ENCODE results near the gene MED27. TPM values are rescaled to one million over a fixed set of nuclear protein-coding genes. Genes with fewer than 3 reads are reported as not detected.

The MED27 gene
- total RNA-seq, 4 donors from 2014 or later, result 12.9 to 21.8 (median 20.0) TPM

DNA sequence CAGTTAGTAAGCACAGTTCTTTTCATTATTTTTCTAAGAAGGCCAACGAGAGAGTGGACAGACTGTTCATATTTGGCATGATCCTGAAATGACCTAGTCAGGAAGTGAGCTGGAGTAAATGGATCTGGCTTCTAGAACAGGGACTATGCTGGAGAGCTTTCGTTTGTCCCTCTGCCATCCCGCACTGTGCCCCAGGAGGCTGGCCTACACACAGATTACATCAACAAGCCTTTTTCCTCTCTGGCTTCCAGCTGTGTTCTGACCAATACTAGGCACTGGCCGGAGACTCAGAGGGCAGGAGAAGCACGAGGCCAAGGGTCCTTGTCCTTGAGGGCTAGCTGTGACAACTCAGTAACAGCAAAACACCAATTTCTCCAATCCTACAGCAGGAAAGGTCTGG, 127.8 kb downstream of the MED27 start:
- Histone ChIP-seq H3K27me3 (no peaks in the 10 kb centered on the region), H3K4me3 (no peak overlapping the region), H3K4me1 (peaks cover 8 to 14% (median 13%) of the 10 kb centered on the region in 4 donors), H3K27ac (replicated peaks in 1 of 4) (peak overlapping the region in 2 of 4 donors; percentile 2 to 38), H3K9me3 (no peaks in the 10 kb centered on the region), H3K36me3 (no peaks in the 10 kb centered on the region)
- WGBS, result 53% methylated on average over 5 of the region's 5 CpGs
- no peak for TF ChIP-seq POLR2AphosphoS5 (IDR thresholded peaks at IDR 0.05)
- TF ChIP-seq, protein P1, sequence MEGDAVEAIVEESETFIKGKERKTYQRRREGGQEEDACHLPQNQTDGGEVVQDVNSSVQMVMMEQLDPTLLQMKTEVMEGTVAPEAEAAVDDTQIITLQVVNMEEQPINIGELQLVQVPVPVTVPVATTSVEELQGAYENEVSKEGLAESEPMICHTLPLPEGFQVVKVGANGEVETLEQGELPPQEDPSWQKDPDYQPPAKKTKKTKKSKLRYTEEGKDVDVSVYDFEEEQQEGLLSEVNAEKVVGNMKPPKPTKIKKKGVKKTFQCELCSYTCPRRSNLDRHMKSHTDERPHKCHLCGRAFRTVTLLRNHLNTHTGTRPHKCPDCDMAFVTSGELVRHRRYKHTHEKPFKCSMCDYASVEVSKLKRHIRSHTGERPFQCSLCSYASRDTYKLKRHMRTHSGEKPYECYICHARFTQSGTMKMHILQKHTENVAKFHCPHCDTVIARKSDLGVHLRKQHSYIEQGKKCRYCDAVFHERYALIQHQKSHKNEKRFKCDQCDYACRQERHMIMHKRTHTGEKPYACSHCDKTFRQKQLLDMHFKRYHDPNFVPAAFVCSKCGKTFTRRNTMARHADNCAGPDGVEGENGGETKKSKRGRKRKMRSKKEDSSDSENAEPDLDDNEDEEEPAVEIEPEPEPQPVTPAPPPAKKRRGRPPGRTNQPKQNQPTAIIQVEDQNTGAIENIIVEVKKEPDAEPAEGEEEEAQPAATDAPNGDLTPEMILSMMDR (IDR thresholded peaks at IDR 0.05), result no peak
- DNase-seq (ENCODE audit: extremely low spot score), result no peak
- intact Hi-C loops (cut with DNase I), result no loop called here

DNA sequence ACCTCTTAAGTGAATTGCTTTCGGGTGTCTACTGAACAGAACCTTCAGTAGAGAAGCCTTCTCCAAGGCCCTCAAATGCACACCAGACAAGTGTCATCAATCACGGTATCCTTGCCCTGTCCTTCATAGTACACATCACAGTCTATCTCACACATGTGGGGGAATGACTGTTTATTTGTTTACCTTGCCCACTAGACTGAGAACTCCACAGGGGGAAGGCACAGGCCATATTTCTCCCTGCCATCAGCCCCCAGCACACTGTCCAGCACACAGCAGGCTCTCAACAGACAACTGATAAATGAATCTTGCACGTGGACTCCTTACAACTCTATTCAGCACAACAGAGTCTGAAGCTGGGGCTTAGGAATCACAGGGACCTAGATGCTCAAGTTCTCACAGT, 128.5 kb downstream of the MED27 start:
- Histone ChIP-seq H3K4me1 (peaks cover 8 to 14% (median 13%) of the 10 kb centered on the region in 4 donors), H3K27ac (replicated peaks in 1 of 4) (no peak overlapping the region), H3K9me3 (no peaks in the 10 kb centered on the region), H3K4me3 (no peak overlapping the region), H3K27me3 (no peaks in the 10 kb centered on the region), H3K36me3 (no peaks in the 10 kb centered on the region)
- WGBS, result 96% methylated on average over 3 of the region's 3 CpGs
- intact Hi-C loops (cut with DNase I), result no loop called here
- no peak for DNase-seq (ENCODE audit: extremely low spot score)
- TF ChIP-seq EP300 (IDR thresholded peaks at IDR 0.05) (no peak), POLR2A (IDR thresholded peaks at IDR 0.05; ENCODE audit: low read depth) (no peak), POLR2AphosphoS5 (IDR thresholded peaks at IDR 0.05) (no peak)
- TF ChIP-seq, protein P1 (IDR thresholded peaks at IDR 0.05), result no peak

DNA sequence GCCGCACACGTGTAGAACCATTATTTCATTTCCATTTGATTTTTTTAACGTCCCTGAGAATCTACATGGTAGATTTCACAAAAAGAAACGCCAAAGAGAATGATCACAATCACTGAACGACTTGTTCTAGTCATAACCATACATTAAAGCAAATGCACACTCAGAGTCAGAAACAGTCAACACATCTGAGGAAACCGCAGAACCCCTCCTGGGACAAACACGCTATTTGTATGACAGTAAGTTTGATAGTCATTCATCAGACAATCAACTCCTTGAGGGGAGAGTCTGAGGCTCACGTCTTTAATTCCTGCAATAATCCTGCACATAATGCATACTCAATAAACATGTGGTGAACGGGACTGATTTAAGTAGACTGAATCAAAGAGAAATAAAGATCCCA, 129.2 kb downstream of the MED27 start:
- WGBS, result 90% methylated on average over 9 of the region's 9 CpGs
- Histone ChIP-seq H3K4me3 (no peak overlapping the region), H3K27ac (replicated peaks in 1 of 4) (no peak overlapping the region), H3K9me3 (no peaks in the 10 kb centered on the region), H3K27me3 (no peaks in the 10 kb centered on the region), H3K36me3 (no peaks in the 10 kb centered on the region), H3K4me1 (peaks cover 8 to 14% (median 13%) of the 10 kb centered on the region in 4 donors)
- intact Hi-C loops (cut with DNase I), result no loop called here
- TF ChIP-seq, protein P1 (IDR thresholded peaks at IDR 0.05), result no peak
- TF ChIP-seq POLR2A (IDR thresholded peaks at IDR 0.05; ENCODE audit: low read depth), result no peak
- no peak for TF ChIP-seq EP300 (IDR thresholded peaks at IDR 0.05)
- TF ChIP-seq POLR2AphosphoS5 (IDR thresholded peaks at IDR 0.05), result no peak
- DNase-seq (ENCODE audit: extremely low spot score), result no peak

DNA sequence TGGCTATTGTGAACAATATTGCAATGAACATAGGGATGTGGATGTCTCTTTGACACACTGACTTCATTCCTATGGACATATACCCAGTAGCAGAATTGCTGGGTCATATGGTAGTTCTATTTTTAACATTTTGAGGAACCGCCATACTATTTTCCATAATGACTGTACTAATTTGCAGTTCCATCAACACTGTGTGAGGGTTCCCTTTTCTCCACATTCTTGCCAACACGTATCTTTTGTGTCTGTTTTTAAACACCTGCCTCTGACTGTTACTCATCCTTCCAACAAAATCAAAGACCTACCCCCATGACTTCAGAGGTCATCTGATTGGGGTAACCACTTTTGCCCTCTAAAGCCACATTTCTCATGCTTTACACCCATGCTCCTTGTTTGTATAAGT, 133.5 kb downstream of the MED27 start:
- H3K27ac ChIP-seq (replicated peaks in 1 of 4), result no peak overlapping the region
- no peaks in the 10 kb centered on the region for H3K27me3 ChIP-seq
- no peaks in the 10 kb centered on the region for H3K9me3 ChIP-seq
- WGBS, result 85% methylated on average over 2 of the region's 2 CpGs
- TF ChIP-seq POLR2AphosphoS5 (IDR thresholded peaks at IDR 0.05) (no peak), EP300 (IDR thresholded peaks at IDR 0.05) (no peak), POLR2A (IDR thresholded peaks at IDR 0.05; ENCODE audit: low read depth) (no peak)
- TF ChIP-seq, protein P1 (IDR thresholded peaks at IDR 0.05), result no peak
- DNase-seq (ENCODE audit: extremely low spot score), result no peak
- H3K4me3 ChIP-seq, result no peak overlapping the region
- intact Hi-C loops (cut with DNase I), result no loop called here
- H3K36me3 ChIP-seq, result no peaks in the 10 kb centered on the region
- H3K4me1 ChIP-seq, result peaks cover 0 to 2% (median under 1%) of the 10 kb centered on the region in 4 donors

DNA sequence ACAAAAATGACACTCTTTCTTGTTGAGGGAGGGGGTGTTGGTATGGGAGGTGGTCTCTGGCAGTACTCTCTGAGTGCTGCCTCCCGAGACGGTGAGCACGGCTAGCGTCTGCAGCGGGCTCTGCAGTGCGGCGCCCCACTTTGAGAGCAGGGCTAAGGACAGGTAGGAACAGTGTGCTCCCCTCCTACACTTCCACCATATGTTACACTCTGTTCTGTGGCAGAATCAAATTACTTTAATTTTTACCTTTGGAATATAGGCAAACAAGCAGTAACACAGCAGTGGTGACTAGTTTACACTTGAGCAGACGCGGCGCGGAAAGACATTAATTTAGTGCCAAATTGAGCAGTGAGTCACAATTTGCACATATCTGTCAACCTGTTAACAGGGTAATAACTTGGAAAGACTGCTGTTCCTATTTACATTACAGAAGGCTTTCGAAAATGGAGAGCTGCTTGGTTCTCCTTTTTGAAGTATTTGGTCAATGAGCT, 136.3 kb downstream of the MED27 start:
- no peak overlapping the region for H3K27ac ChIP-seq (replicated peaks in 1 of 4)
- no peaks in the 10 kb centered on the region for H3K9me3 ChIP-seq
- no peak for DNase-seq (ENCODE audit: extremely low spot score)
- 95% methylated on average over 12 of the region's 12 CpGs for WGBS
- H3K36me3 ChIP-seq, result peaks cover 0 to 9% (median 5%) of the 10 kb centered on the region in 4 donors
- TF ChIP-seq POLR2AphosphoS5 (IDR thresholded peaks at IDR 0.05) (no peak), EP300 (IDR thresholded peaks at IDR 0.05) (no peak), POLR2A (IDR thresholded peaks at IDR 0.05; ENCODE audit: low read depth) (no peak)
- TF ChIP-seq, protein P1 (IDR thresholded peaks at IDR 0.05), result no peak
- intact Hi-C loops (cut with DNase I), result no loop called here
- H3K27me3 ChIP-seq, result no peaks in the 10 kb centered on the region
- H3K4me3 ChIP-seq, result no peak overlapping the region
- H3K4me1 ChIP-seq, result no peaks in the 10 kb centered on the region
